ENCODE data around the gene PEPD.

The PEPD gene

GRCh38 chr19:33441828-33442227, 79.8 kb downstream of the PEPD start:
- Histone ChIP-seq H3K27ac (ENCODE audit: insufficient read depth, low read length, poor library complexity, severe bottlenecking) (no peak overlapping the region), H3K27me3 (replicated peaks; ENCODE audit: control insufficient read depth, insufficient read depth, low read length, poor library complexity, severe bottlenecking) (no peaks in the 10 kb centered on the region), H3K36me3 (ENCODE audit: control insufficient read depth, insufficient read depth, low read length) (no peaks in the 10 kb centered on the region), H3K4me3 (ENCODE audit: insufficient read depth, low read depth, low read length, poor library complexity, severe bottlenecking) (no peak overlapping the region), H3K9me3 (ENCODE audit: control insufficient read depth, low read length) (no peaks in the 10 kb centered on the region), H3K4me1 (ENCODE audit: control insufficient read depth, insufficient read depth, low read length, poor library complexity, severe bottlenecking) (no peaks in the 10 kb centered on the region)
- DNase-seq = no peak

- no peak for DNase-seq
- Histone ChIP-seq H3K27me3 (replicated peaks; ENCODE audit: control insufficient read depth, insufficient read depth, low read length, poor library complexity, severe bottlenecking) (no peaks in the 10 kb centered on the region), H3K36me3 (ENCODE audit: control insufficient read depth, insufficient read depth, low read length) (no peaks in the 10 kb centered on the region), H3K27ac (ENCODE audit: insufficient read depth, low read length, poor library complexity, severe bottlenecking) (no peak overlapping the region), H3K9me3 (ENCODE audit: control insufficient read depth, low read length) (no peaks in the 10 kb centered on the region), H3K4me3 (ENCODE audit: insufficient read depth, low read depth, low read length, poor library complexity, severe bottlenecking) (no peak overlapping the region), H3K4me1 (ENCODE audit: control insufficient read depth, insufficient read depth, low read length, poor library complexity, severe bottlenecking) (no peaks in the 10 kb centered on the region)
These were observed 80.3 kb downstream of the PEPD start for GRCh38 chr19:33441277-33441699.

- Histone ChIP-seq H3K27ac (ENCODE audit: insufficient read depth, low read length, poor library complexity, severe bottlenecking) (no peak overlapping the region), H3K27me3 (replicated peaks; ENCODE audit: control insufficient read depth, insufficient read depth, low read length, poor library complexity, severe bottlenecking) (no peaks in the 10 kb centered on the region), H3K36me3 (ENCODE audit: control insufficient read depth, insufficient read depth, low read length) (no peaks in the 10 kb centered on the region), H3K4me1 (ENCODE audit: control insufficient read depth, insufficient read depth, low read length, poor library complexity, severe bottlenecking) (no peaks in the 10 kb centered on the region), H3K9me3 (ENCODE audit: control insufficient read depth, low read length) (no peaks in the 10 kb centered on the region), H3K4me3 (ENCODE audit: insufficient read depth, low read depth, low read length, poor library complexity, severe bottlenecking) (no peak overlapping the region)
- no peak for DNase-seq
These were observed 80.9 kb downstream of the PEPD start for GRCh38 chr19:33440682-33441081.

DNA sequence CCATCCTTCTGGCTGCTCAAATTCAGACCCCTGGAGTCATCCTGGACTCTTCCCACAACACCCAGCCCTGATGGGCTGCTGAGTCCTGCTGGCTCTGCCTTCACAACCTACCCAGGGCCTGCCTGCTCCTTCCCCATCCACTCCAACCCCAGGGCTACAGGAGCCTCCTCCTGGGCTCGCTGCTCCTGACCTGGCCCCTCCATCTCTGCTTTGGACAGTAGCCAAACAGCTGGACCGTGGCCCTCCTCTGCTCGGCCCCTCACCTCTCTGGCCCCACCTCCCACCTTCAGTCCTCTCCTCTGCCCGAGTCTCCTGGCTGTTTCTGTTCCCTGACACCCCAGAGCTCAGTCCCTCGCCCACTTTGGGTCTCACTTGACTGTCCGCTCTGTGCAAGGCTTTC, 81.3 kb downstream of the PEPD start:
- H3K36me3 ChIP-seq (ENCODE audit: control insufficient read depth, insufficient read depth, low read length) = no peaks in the 10 kb centered on the region
- H3K27me3 ChIP-seq (replicated peaks; ENCODE audit: control insufficient read depth, insufficient read depth, low read length, poor library complexity, severe bottlenecking) = no peaks in the 10 kb centered on the region
- no peaks in the 10 kb centered on the region for H3K9me3 ChIP-seq (ENCODE audit: control insufficient read depth, low read length)
- H3K4me1 ChIP-seq (ENCODE audit: control insufficient read depth, insufficient read depth, low read length, poor library complexity, severe bottlenecking) = no peaks in the 10 kb centered on the region
- no peak overlapping the region for H3K27ac ChIP-seq (ENCODE audit: insufficient read depth, low read length, poor library complexity, severe bottlenecking)
- H3K4me3 ChIP-seq (ENCODE audit: insufficient read depth, low read depth, low read length, poor library complexity, severe bottlenecking) = no peak overlapping the region
- DNase-seq = no peak

DNA sequence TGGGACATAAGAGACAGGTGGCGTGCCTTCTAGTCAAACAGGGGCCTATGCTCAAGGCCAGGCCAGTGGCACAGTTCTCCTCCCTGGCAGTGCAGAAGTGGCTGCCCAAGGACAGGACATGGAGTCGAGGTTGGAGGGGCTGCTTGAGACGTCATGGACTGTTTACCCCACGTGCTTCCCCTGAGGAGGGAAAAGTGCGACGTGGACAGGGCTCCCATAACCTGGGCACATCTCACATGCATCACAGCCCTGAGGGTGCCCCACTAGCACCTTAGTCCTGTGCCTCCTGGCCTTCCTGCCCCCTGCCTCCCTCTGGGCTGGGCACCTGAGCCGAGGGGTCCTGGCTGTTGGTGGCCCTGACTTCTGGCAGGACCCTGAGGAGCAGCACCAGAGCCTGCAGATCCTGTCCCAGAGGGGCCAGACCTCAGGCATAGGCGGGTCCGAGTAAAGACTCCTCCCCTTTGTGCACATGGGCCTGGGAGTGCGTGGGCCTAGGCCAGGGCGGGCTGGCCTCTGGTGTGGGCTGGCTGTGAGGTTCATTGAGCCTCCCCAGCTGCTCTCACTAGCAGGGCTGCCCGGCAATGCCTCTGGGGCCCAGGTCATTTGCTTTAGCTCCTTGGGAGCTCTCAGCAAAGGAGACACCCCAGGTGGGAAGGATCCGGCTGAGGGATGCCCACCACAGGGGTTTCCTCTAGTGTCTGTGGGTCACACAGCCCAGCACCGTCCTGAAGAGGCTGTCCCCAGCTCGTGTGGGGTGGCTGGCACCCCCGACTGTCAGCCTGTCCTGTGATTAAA, 82.4 kb downstream of the PEPD start:
- Histone ChIP-seq H3K36me3 (ENCODE audit: control insufficient read depth, insufficient read depth, low read length) (no peaks in the 10 kb centered on the region), H3K27ac (ENCODE audit: insufficient read depth, low read length, poor library complexity, severe bottlenecking) (no peak overlapping the region), H3K27me3 (replicated peaks; ENCODE audit: control insufficient read depth, insufficient read depth, low read length, poor library complexity, severe bottlenecking) (no peaks in the 10 kb centered on the region), H3K4me1 (ENCODE audit: control insufficient read depth, insufficient read depth, low read length, poor library complexity, severe bottlenecking) (no peaks in the 10 kb centered on the region), H3K9me3 (ENCODE audit: control insufficient read depth, low read length) (no peaks in the 10 kb centered on the region), H3K4me3 (ENCODE audit: insufficient read depth, low read depth, low read length, poor library complexity, severe bottlenecking) (no peak overlapping the region)
- DNase-seq = no peak

GRCh38 chr19:33437821-33438671, 83.5 kb downstream of the PEPD start:
- H3K36me3 ChIP-seq (ENCODE audit: control insufficient read depth, insufficient read depth, low read length) = no peaks in the 10 kb centered on the region
- H3K4me1 ChIP-seq (ENCODE audit: control insufficient read depth, insufficient read depth, low read length, poor library complexity, severe bottlenecking) = no peaks in the 10 kb centered on the region

GRCh38 chr19:33437393-33437820, 84.2 kb downstream of the PEPD start:
- Histone ChIP-seq H3K27me3 (replicated peaks; ENCODE audit: control insufficient read depth, insufficient read depth, low read length, poor library complexity, severe bottlenecking) (no peaks in the 10 kb centered on the region), H3K4me3 (ENCODE audit: insufficient read depth, low read depth, low read length, poor library complexity, severe bottlenecking) (no peak overlapping the region), H3K27ac (ENCODE audit: insufficient read depth, low read length, poor library complexity, severe bottlenecking) (no peak overlapping the region), H3K36me3 (ENCODE audit: control insufficient read depth, insufficient read depth, low read length) (no peaks in the 10 kb centered on the region), H3K9me3 (ENCODE audit: control insufficient read depth, low read length) (no peaks in the 10 kb centered on the region), H3K4me1 (ENCODE audit: control insufficient read depth, insufficient read depth, low read length, poor library complexity, severe bottlenecking) (no peaks in the 10 kb centered on the region)
- DNase-seq = no peak

More at GRCh38 chr19:33437821-33438671, 83.5 kb downstream of the PEPD start:
- DNase-seq = no peak
- Histone ChIP-seq H3K9me3 (ENCODE audit: control insufficient read depth, low read length) (no peaks in the 10 kb centered on the region), H3K27ac (ENCODE audit: insufficient read depth, low read length, poor library complexity, severe bottlenecking) (no peak overlapping the region), H3K27me3 (replicated peaks; ENCODE audit: control insufficient read depth, insufficient read depth, low read length, poor library complexity, severe bottlenecking) (no peaks in the 10 kb centered on the region), H3K4me3 (ENCODE audit: insufficient read depth, low read depth, low read length, poor library complexity, severe bottlenecking) (no peak overlapping the region)

DNA sequence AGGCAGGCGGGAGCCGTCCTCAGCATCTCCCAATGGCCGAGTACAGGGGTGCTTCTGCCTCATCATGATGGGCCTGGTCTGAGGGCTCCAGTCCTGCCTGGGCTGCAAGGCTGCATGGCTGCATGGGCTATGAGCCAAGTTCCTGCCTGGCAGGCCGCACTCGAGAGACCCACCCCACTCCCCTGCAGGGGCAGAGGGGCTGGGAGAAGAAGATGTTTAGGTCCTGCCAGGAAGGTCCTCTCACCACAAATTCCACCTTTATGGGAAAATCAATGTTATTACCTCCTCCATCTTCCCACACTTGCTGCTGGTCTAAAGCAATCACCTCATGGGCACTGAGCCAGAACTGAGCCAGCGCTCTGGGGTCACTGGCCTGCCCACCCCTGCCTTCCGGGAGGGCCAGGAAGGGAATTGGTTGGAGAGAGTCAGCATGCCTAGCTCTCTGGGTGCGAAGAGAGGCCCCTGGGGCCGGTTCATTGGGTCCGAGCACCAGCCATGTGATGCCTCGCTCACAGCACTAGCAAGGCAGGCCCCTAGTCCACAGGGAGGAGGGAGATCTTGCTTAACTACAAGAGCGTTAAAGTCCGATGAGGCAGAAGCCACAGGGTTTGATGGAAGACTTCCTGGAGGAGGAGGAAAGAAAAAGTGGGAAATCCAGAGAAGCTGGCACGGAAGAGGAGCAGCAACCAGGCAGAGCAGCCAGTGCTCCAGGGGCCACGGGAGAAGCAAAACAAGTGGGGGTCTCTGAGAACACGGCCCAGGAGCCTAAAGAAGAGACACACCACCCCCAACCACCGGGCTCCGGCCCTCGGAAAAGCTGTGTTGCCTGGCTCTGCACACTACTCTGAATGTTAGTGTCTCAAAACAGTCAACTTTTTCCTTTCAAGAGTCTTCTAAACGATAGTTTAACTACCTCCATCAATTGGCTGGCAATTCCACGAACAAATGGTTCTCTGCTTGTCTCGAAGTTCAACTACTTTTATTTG, 84.9 kb downstream of the PEPD start:
- Histone ChIP-seq H3K27me3 (replicated peaks; ENCODE audit: control insufficient read depth, insufficient read depth, low read length, poor library complexity, severe bottlenecking) (no peaks in the 10 kb centered on the region), H3K4me1 (ENCODE audit: control insufficient read depth, insufficient read depth, low read length, poor library complexity, severe bottlenecking) (no peaks in the 10 kb centered on the region), H3K36me3 (ENCODE audit: control insufficient read depth, insufficient read depth, low read length) (no peaks in the 10 kb centered on the region), H3K9me3 (ENCODE audit: control insufficient read depth, low read length) (no peaks in the 10 kb centered on the region), H3K4me3 (ENCODE audit: insufficient read depth, low read depth, low read length, poor library complexity, severe bottlenecking) (no peak overlapping the region), H3K27ac (ENCODE audit: insufficient read depth, low read length, poor library complexity, severe bottlenecking) (no peak overlapping the region)
- DNase-seq = no peak

GRCh38 chr19:33435706-33436359, 85.8 kb downstream of the PEPD start:
- Histone ChIP-seq H3K4me3 (ENCODE audit: insufficient read depth, low read depth, low read length, poor library complexity, severe bottlenecking) (no peak overlapping the region), H3K36me3 (ENCODE audit: control insufficient read depth, insufficient read depth, low read length) (no peaks in the 10 kb centered on the region), H3K9me3 (ENCODE audit: control insufficient read depth, low read length) (no peaks in the 10 kb centered on the region), H3K4me1 (ENCODE audit: control insufficient read depth, insufficient read depth, low read length, poor library complexity, severe bottlenecking) (no peaks in the 10 kb centered on the region), H3K27ac (ENCODE audit: insufficient read depth, low read length, poor library complexity, severe bottlenecking) (no peak overlapping the region), H3K27me3 (replicated peaks; ENCODE audit: control insufficient read depth, insufficient read depth, low read length, poor library complexity, severe bottlenecking) (no peaks in the 10 kb centered on the region)
- DNase-seq = no peak
